ENCODE measurements around the gene C1GALT1C1L.

- TF ChIP-seq CTCF (IDR thresholded peaks at IDR 0.05) (no peak), POLR2A (IDR thresholded peaks at IDR 0.05) (no peak)
These were observed 48.7 kb upstream of the C1GALT1C1L start for GRCh38 chr2:43724728-43725526.
